CD14-positive monocyte (primary cell): ENCODE data around the gene PLA2G12A. TPM values are rescaled to one million over a fixed set of nuclear protein-coding genes. Genes with fewer than 3 reads are reported as not detected.

Experiments used
- DNase-seq, 3 donors: peaks; one replicate each; pipeline ENCODE4 v3.0.0-alpha.2; 2011 to 2022
- H2AFZ ChIP-seq: 2 replicates; pipeline ENCODE4 v1.6.0; 2012; ENCODE audit warnings: mild to moderate bottlenecking, low read depth, low read length, inconsistent platforms; ENCODE audit not compliant: insufficient read depth, poor library complexity, severe bottlenecking
- H3K27ac ChIP-seq, 2 donors: 1 replicate in 1 of 2; 2 replicates in 1 of 2; pipeline ENCODE4 v1.5.1; 2012 to 2013; ENCODE audit warnings: low read length in 2 of 2, control low read depth in 1 of 2, inconsistent platforms in 1 of 2, low read depth in 1 of 2, mild to moderate bottlenecking in 1 of 2
- H3K27me3 ChIP-seq, 2 donors: one replicate each; pipeline versions ENCODE4 v1.6.0 to v1.6.1; 2011 to 2013; ENCODE audit warnings: low read length in 2 of 2; ENCODE audit not compliant: control insufficient read depth in 2 of 2, insufficient read depth in 2 of 2
- H3K36me3 ChIP-seq, 2 donors: replicated peaks in 1 of 2; 1 replicate in 1 of 2; 2 replicates in 1 of 2; pipeline versions ENCODE4 v1.5.1 to v1.6.1; 2012 to 2013; ENCODE audit warnings: low read length in 2 of 2, control low read depth in 1 of 2, inconsistent platforms in 1 of 2, mild to moderate bottlenecking in 1 of 2; ENCODE audit not compliant: insufficient read depth in 2 of 2, control insufficient read depth in 1 of 2
- H3K4me1 ChIP-seq, 2 donors: 1 replicate in 1 of 2; 2 replicates in 1 of 2; pipeline versions ENCODE4 v1.5.1 to v1.6.1; 2012 to 2013; ENCODE audit warnings: low read length in 2 of 2, control low read depth in 1 of 2, inconsistent platforms in 1 of 2, mild to moderate bottlenecking in 1 of 2, moderate library complexity in 1 of 2; ENCODE audit not compliant: insufficient read depth in 2 of 2, control insufficient read depth in 1 of 2
- H3K4me2 ChIP-seq: replicated peaks from 2 replicates; pipeline ENCODE3; 2012; ENCODE audit warnings: low read length, moderate library complexity, mild to moderate bottlenecking; ENCODE audit not compliant: poor library complexity, severe bottlenecking; ENCODE audit errors: extremely low read depth
- H3K4me3 ChIP-seq, 3 experiments: fragments of 200-600 bp in 1 of 3; sonication (generic) in 1 of 3; replicated peaks in 1 of 3; 1 replicate in 2 of 3; 2 replicates in 1 of 3; pipeline ENCODE4 v1.5.1; 2011 to 2013; ENCODE audit warnings: low read length in 3 of 3, mild to moderate bottlenecking in 3 of 3, control low read depth in 2 of 3, low read depth in 2 of 3, inconsistent platforms in 1 of 3, moderate library complexity in 1 of 3
- H3K79me2 ChIP-seq: 2 replicates; pipeline ENCODE4 v1.6.0; 2012; ENCODE audit warnings: mild to moderate bottlenecking, control low read depth, inconsistent platforms, low read length, moderate library complexity; ENCODE audit not compliant: insufficient read depth
- H3K9ac ChIP-seq: 2 replicates; pipeline ENCODE4 v1.6.0; 2017; ENCODE audit warnings: low read length, mild to moderate bottlenecking; ENCODE audit not compliant: insufficient read depth, poor library complexity, severe bottlenecking
- H3K9me3 ChIP-seq, 2 donors: replicated peaks in 1 of 2; 1 replicate in 1 of 2; 2 replicates in 1 of 2; pipeline versions ENCODE4 v1.5.1 to v1.6.1; 2012 to 2013; ENCODE audit warnings: low read length in 2 of 2, control low read depth in 1 of 2; ENCODE audit not compliant: control insufficient read depth in 1 of 2, insufficient read depth in 1 of 2
- H4K20me1 ChIP-seq: 2 replicates; pipeline ENCODE4 v1.6.0; 2012; ENCODE audit warnings: mild to moderate bottlenecking, low read length, control low read depth, moderate library complexity; ENCODE audit not compliant: insufficient read depth
- H3K27ac Mint-ChIP-seq, 7 donors: one replicate each; pipeline ENCODE4 v1.8.0; 2020; ENCODE audit warnings: mild to moderate bottlenecking in 7 of 7, mixed read lengths in 7 of 7, moderate library complexity in 6 of 7, inconsistent platforms in 2 of 7
- H3K27me3 Mint-ChIP-seq, 3 donors: one replicate each; pipeline ENCODE4 v1.8.0; 2021 to 2022; ENCODE audit warnings: low read depth in 3 of 3, mild to moderate bottlenecking in 3 of 3, mixed read lengths in 3 of 3, moderate library complexity in 3 of 3, inconsistent platforms in 1 of 3
- H3K36me3 Mint-ChIP-seq, 2 donors: one replicate each; pipeline ENCODE4 v1.8.0; 2020; ENCODE audit warnings: mixed read lengths in 2 of 2, inconsistent platforms in 1 of 2, mild to moderate bottlenecking in 1 of 2
- H3K4me1 Mint-ChIP-seq: one replicate; pipeline ENCODE4 v1.8.0; 2020; ENCODE audit warnings: mild to moderate bottlenecking, mixed read lengths
- H3K4me3 Mint-ChIP-seq, 2 donors: one replicate each; pipeline ENCODE4 v1.8.0; 2020; ENCODE audit warnings: mild to moderate bottlenecking in 2 of 2, mixed read lengths in 2 of 2, moderate library complexity in 1 of 2
- H3K9me3 Mint-ChIP-seq, 7 donors: one replicate each; pipeline ENCODE4 v1.8.0; 2020 to 2022; ENCODE audit warnings: mixed read lengths in 7 of 7, mild to moderate bottlenecking in 6 of 7, moderate library complexity in 6 of 7, inconsistent platforms in 2 of 7
- WGBS: methylation state at CpG from one replicate; pipeline ENCODE4 v1.1.5; 2013; ENCODE audit warnings: missing lambda C conversion rate; ENCODE audit not compliant: insufficient coverage; 5-methylcytosine and 5-hydroxymethylcytosine counted together
- intact Hi-C, 2 donors: fragments of 100-400 bp; cut with micrococcal nuclease; formaldehyde crosslinking; loops; one replicate each; pipeline versions ENCODE4 v1.15.0 to v1.15.1; 2023
- polyA plus RNA-seq, 3 donors: library from polyadenylated mRNA; depleted of rRNA in 1 of 3; unstranded in 2 of 3; stranded (reverse) in 1 of 3; fragments of 300-500 nt in 2 of 3; fragments of >200 nt in 1 of 3; fragmentation: Illumina TruSeq in 2 of 3; gene quantifications; 1 replicate in 2 of 3; 2 replicates in 1 of 3; pipeline ENCODE4 v1.2.3, GENCODE V29; 2012 to 2021
- TF ChIP-seq, protein P1 (sequence below): fragments of 200-600 bp; IDR thresholded peaks from one replicate; pipeline ENCODE4 v1.8.0; 2022; ENCODE audit warnings: antibody characterized with exemption, mild to moderate bottlenecking

The PLA2G12A gene
- polyA plus RNA-seq, 3 donors, result 1.8 to 16.2 (median 15.1) TPM

DNA sequence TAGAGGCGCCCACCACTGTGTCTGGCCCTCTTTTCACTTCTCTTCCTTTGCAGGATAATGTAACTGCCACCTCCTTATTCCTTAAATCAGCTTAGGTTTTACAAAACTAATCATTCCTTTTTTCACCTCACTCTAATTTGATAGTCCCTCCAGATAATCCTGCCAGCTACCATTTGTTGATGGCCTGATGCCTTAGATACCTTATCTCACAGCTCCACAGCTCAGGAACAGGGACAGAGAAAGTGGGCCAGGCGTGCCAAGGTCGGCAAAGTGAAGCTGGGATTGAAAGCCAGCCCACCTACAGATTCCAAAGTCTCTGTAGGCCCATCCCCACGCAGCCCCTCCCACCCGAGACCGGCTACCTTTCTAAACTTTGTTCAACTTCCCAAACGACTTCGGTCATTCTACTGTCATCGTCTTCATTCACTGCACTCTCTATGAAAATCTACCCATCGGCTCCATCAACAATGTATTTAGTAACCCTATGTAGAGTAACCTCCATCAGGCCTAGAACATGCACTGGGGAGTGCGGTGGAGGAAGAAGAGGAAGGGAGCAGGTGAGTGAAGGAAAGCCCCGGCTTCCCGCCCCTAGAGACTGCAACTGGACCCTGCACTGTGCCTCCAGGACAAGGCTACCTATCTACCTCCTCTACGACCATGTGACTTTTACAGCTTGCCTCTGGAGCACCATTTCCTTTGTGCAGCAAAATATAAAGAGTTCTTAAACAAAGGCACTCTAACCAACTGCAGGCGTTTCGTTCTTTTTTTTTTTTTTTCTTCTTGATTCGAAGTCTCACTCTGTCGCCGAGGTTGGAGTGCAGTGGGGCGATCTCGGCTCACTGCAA, 28.1 kb downstream of the PLA2G12A start:
- Mint-ChIP-seq H3K4me3 (peak overlapping the region; percentile 94 to 97), H3K4me1 (peaks cover 29% of the 10 kb centered on the region), H3K9me3 (no peaks in the 10 kb centered on the region), H3K36me3 (peaks cover 7 to 10% of the 10 kb centered on the region in 2 donors), H3K27ac (peak overlapping the region in 6 of 7 donors; percentile 26 to 89 (median 80)), H3K27me3 (peaks cover 0 to 2% (median 2%) of the 10 kb centered on the region in 3 donors)
- peak overlapping the region; percentile 81 for H3K4me2 ChIP-seq
- peaks cover 22% of the 10 kb centered on the region for H3K79me2 ChIP-seq
- H3K27ac ChIP-seq, result peak overlapping the region in 1 of 2 donors; percentile 69
- H2AFZ ChIP-seq, result peak overlapping the region; percentile 96
- no peaks in the 10 kb centered on the region for H3K9me3 ChIP-seq
- intact Hi-C loops, result loop anchor here (10.0 kb wide), 3 partner anchors 113 to 267 kb away; partner anchors contain the start of genes GAR1 (in 1 of the 2), RRH (in 1 of the 2) and SEC24B (in 1 of the 2)
- 21% methylated on average over 9 of the region's 21 CpGs for WGBS
- peak overlapping the region; percentile 52 to 93 (median 68) for H3K4me3 ChIP-seq
- no peaks in the 10 kb centered on the region for H3K36me3 ChIP-seq
- no peaks in the 10 kb centered on the region for H3K27me3 ChIP-seq
- peaks cover 6% of the 10 kb centered on the region for H4K20me1 ChIP-seq
- TF ChIP-seq, protein P1, sequence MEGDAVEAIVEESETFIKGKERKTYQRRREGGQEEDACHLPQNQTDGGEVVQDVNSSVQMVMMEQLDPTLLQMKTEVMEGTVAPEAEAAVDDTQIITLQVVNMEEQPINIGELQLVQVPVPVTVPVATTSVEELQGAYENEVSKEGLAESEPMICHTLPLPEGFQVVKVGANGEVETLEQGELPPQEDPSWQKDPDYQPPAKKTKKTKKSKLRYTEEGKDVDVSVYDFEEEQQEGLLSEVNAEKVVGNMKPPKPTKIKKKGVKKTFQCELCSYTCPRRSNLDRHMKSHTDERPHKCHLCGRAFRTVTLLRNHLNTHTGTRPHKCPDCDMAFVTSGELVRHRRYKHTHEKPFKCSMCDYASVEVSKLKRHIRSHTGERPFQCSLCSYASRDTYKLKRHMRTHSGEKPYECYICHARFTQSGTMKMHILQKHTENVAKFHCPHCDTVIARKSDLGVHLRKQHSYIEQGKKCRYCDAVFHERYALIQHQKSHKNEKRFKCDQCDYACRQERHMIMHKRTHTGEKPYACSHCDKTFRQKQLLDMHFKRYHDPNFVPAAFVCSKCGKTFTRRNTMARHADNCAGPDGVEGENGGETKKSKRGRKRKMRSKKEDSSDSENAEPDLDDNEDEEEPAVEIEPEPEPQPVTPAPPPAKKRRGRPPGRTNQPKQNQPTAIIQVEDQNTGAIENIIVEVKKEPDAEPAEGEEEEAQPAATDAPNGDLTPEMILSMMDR, result no peak
- H3K4me1 ChIP-seq, result peaks cover 21 to 30% of the 10 kb centered on the region in 2 donors
- DNase-seq, result no peak
- H3K9ac ChIP-seq, result peak overlapping the region; percentile 73

DNA sequence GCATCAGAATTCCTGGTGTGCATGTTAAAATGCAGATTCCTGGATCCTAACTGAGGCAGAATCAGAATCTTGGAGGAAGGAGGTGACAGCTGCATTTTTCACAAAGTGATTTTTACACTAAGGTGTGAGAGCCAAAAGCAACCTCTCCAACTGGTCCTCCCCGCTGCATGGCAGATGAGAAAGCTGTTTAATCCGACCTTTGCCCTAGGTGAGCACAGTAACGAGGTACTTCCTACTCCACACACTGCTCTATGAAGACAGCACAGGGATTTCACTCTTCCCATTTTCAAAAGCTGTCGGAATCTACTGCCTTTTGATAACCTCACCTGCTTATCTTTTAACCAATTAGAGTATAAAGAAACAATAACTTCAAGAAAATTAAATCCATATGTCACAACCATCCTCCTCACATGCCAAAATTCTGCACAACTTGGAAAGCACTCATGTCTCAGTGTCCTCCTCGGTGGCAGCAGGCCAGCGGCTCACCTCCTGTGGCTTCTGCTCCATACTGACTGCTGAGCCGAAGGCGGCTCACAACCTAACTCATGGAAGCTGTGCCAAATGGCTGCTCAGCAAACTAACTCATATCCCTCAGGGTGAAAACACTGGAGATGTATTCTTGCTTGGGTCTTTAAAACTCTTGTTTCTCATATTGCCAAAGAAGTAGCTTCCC, 30.2 kb downstream of the PLA2G12A start:
- Histone ChIP-seq H4K20me1 (peaks cover 6% of the 10 kb centered on the region), H3K27me3 (no peaks in the 10 kb centered on the region), H3K9ac (no peak overlapping the region), H3K4me1 (peaks cover 21 to 30% of the 10 kb centered on the region in 2 donors), H3K4me3 (no peak overlapping the region), H3K4me2 (no peak overlapping the region), H3K9me3 (no peaks in the 10 kb centered on the region), H3K36me3 (peaks cover 0 to 8% of the 10 kb centered on the region in 2 donors), H3K27ac (no peak overlapping the region), H2AFZ (no peak overlapping the region), H3K79me2 (peaks cover 22% of the 10 kb centered on the region)
- TF ChIP-seq, protein P1, result no peak
- peak overlapping the region in 1 of 7 donors; percentile 8 for H3K27ac Mint-ChIP-seq
- H3K4me3 Mint-ChIP-seq, result no peak overlapping the region
- peaks cover 29% of the 10 kb centered on the region for H3K4me1 Mint-ChIP-seq
- intact Hi-C loops, result loop anchor here (10.0 kb wide), 3 partner anchors 115 to 265 kb away; partner anchors contain the start of genes GAR1 (in 1 of the 2), RRH (in 1 of the 2) and SEC24B (in 1 of the 2)
- no peak for DNase-seq
- H3K36me3 Mint-ChIP-seq, result peaks cover 9 to 13% of the 10 kb centered on the region in 2 donors
- H3K9me3 Mint-ChIP-seq, result no peaks in the 10 kb centered on the region
- 87% methylated on average over 6 of the region's 8 CpGs for WGBS
- H3K27me3 Mint-ChIP-seq, result peaks cover 1 to 2% (median 2%) of the 10 kb centered on the region in 3 donors
